ENCODE data around the gene MAPKAPK2. TPM values are rescaled to one million over a fixed set of nuclear protein-coding genes. Genes with fewer than 3 reads are reported as not detected.

The MAPKAPK2 gene
- polyA plus RNA-seq, 1 of the 3 experiments (the other 2 are of a cell fraction) = 46.8 TPM

GRCh38 chr1:206661161-206661820 is 23.4 kb upstream of the MAPKAPK2 start:
- TF ChIP-seq ELF1 (IDR thresholded peaks at IDR 0.05) (no peak), ZBTB33 (IDR thresholded peaks at IDR 0.05; ENCODE audit: borderline replicate concordance, low read depth) (no peak), POLR2AphosphoS5 (IDR thresholded peaks at IDR 0.05; ENCODE audit: low read depth, low read length) (no peak), PBX3 (IDR thresholded peaks at IDR 0.05) (no peak), EP300 (IDR thresholded peaks at IDR 0.05; ENCODE audit: borderline replicate concordance in 1 of 2, low read depth in 1 of 2, low read length in 1 of 2) (no peak), USF2 (IDR thresholded peaks at IDR 0.05; ENCODE audit: borderline replicate concordance, low read depth, low read length) (no peak), MAX (IDR thresholded peaks at IDR 0.05; ENCODE audit: low read depth) (no peak), SMC3 (IDR thresholded peaks at IDR 0.05; ENCODE audit: low read depth, low read length) (no peak), FOSL2 (IDR thresholded peaks at IDR 0.05; ENCODE audit: borderline replicate concordance, low read depth) (no peak), RCOR1 (IDR thresholded peaks at IDR 0.05; ENCODE audit: low read length) (no peak), JUND (IDR thresholded peaks at IDR 0.05) (no peak), FOXJ3 (CRISPR knock-in tag; IDR thresholded peaks at IDR 0.05) (no peak), NFIC (IDR thresholded peaks at IDR 0.05; ENCODE audit: borderline replicate concordance) (no peak), GATA2 (CRISPR knock-in tag; IDR thresholded peaks at IDR 0.05) (no peak), TAF1 (IDR thresholded peaks at IDR 0.05; ENCODE audit: borderline replicate concordance, low read depth, low read length) (no peak), GABPA (IDR thresholded peaks at IDR 0.05; ENCODE audit: low read depth) (no peak), MEF2A (IDR thresholded peaks at IDR 0.05; ENCODE audit: borderline replicate concordance, low read depth) (no peak), MXI1 (IDR thresholded peaks at IDR 0.05; ENCODE audit: low read depth, low read length) (no peak), SIN3A (IDR thresholded peaks at IDR 0.05; ENCODE audit: borderline replicate concordance, low read depth, low read length) (no peak), USF1 (IDR thresholded peaks at IDR 0.05; ENCODE audit: borderline replicate concordance, low read depth) (no peak)
- Histone ChIP-seq H3F3A (replicated peaks; ENCODE audit: insufficient read depth) (no peaks in the 10 kb centered on the region), H3K9me3 (no peaks in the 10 kb centered on the region), H3K27me3 (ENCODE audit: insufficient read depth) (peaks cover 23% of the 10 kb centered on the region; the same call in 1 of the 2 replicates), H3K36me3 (replicated peaks in 1 of 2; ENCODE audit: control insufficient read depth in 1 of 2, insufficient read depth in 2 of 2, low read length in 1 of 2) (no peaks in the 10 kb centered on the region), H4K20me1 (ENCODE audit: insufficient read depth) (no peaks in the 10 kb centered on the region), H3K4me2 (no peak overlapping the region), H3K4me1 (ENCODE audit: control insufficient read depth in 1 of 2, insufficient read depth in 2 of 2, low read depth in 1 of 2, low read length in 1 of 2) (peaks cover 0 to 6% of the 10 kb centered on the region in 2 experiments; a peak in 1 of 4 replicates), H3K27ac (ENCODE audit: low read depth in 2 of 2, low read length in 1 of 2) (no peak overlapping the region), H2AFZ (ENCODE audit: low read depth) (no peak overlapping the region), H3K9ac (no peak overlapping the region), H3K4me3 (ENCODE audit: low read depth in 2 of 2, low read length in 1 of 2) (no peak overlapping the region), H3K9me2 (no peaks in the 10 kb centered on the region), H3K79me2 (ENCODE audit: insufficient read depth) (no peaks in the 10 kb centered on the region)
- no peak for DNase-seq
- 62% methylated on average over 9 of the region's 11 CpGs for WGBS (ENCODE audit: low lambda C conversion rate)
- ChIA-PET CTCF (interaction anchor here (0.9 to 17.9 kb wide), 6 partner anchors 13 to 171 kb away, joined by 3 to 450 read pairs (median 13); partner anchors contain the start of genes DYRK3 and EIF2D), POLR2A (no interaction called here)

All from SK-N-SH (cell line).